Stimulated activated CD4-positive, alpha-beta T cell treated with anti-CD3 and anti-CD28 coated beads, Interleukin-12 subunit alpha, Interleukin-12 subunit beta, amount 100 ng/mL, for 24 hours (primary cell): Measurements from ENCODE around the gene NXNL2.

Experiments
- DNase-seq, 2 experiments: peaks; one replicate each; pipeline ENCODE4 v3.0.0-alpha.2; 2020; ENCODE audit warnings: low read depth in 2 of 2

The NXNL2 gene

GRCh38 chr9:88578121-88579049, 43.4 kb downstream of the NXNL2 start:
- DNase-seq: peak; percentile 39 to 65

- DNase-seq: no peak
Observed at GRCh38 chr9:88579050-88579715, 44.2 kb downstream of the NXNL2 start.

GRCh38 chr9:88580961-88581360, 46.0 kb downstream of the NXNL2 start:
- no peak for DNase-seq

GRCh38 chr9:88583901-88584596, 49.1 kb downstream of the NXNL2 start:
- no peak for DNase-seq

DNA sequence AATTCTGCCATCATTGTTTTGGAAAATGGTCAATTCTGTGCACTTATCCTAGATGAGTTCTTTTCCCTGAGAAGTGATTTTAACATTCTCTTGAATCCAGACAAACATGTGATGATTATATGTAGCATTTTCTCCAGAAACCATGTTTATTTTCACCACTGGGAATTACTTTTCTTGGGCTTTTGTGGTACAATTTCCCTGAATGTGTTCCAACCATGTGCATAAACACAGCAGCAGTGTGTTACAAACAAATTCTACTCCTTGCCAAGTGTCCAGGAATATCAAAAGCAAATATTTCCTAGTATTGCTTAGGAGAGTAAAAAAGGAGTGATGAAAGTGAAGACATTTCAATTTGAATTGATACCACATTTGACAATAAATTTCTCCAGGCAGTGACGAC, 50.4 kb downstream of the NXNL2 start:
- DNase-seq: no peak

GRCh38 chr9:88586452-88586851, 51.5 kb downstream of the NXNL2 start:
- no peak for DNase-seq

DNA sequence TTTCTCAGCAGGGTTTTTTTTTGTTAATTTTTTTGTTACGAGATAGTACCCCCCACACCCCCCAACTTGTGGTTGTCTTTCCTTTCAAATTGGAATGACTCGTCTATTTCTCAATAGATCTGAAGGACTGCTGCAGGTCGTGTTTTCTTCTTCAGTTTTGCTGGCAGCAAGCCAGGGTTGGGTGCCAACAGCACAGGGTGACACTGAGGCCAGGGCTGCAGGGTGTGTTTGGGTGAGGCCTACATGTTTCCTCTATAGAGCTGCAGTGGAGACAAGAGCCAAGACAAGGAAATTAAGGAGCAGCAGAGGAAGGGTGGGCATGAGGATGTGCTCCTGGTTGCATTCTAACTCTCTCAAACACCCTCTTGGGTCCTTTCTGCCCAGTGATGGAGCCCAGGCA, 52.2 kb downstream of the NXNL2 start:
- no peak for DNase-seq

GRCh38 chr9:88587885-88588649, 53.1 kb downstream of the NXNL2 start:
- no peak for DNase-seq

DNA sequence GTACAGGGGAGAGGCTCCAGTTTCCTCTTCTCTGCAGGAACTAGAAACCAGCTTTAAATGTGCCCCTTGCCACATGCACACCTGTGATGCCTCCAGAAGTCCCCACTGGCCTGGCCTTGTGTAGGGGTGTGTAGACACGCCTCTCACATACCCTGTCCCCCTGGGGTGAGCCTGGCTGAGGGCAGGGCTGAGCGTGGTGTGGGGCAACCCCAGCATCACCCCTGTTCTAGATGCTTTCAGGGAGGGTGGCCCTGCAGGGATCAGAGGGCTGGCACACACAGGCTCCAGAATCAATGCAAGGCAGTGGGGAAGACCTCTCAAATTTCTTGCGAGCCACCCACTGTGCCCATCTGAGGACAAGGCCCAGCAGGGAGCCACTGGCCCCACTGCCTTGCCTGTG, 54.7 kb downstream of the NXNL2 start:
- no peak for DNase-seq

- no peak for DNase-seq
Observed at GRCh38 chr9:88590558-88591146, 55.7 kb downstream of the NXNL2 start.

GRCh38 chr9:88593537-88594185, 58.7 kb downstream of the NXNL2 start:
- DNase-seq: peak; percentile 12 to 45
